ENCODE data around the gene CNOT4.

The CNOT4 gene

GRCh38 chr7:135409845-135410542, 99.9 kb downstream of the CNOT4 start:
- no peak overlapping the region for H3K4me3 ChIP-seq (ENCODE audit: low read depth, low read length)
- TF ChIP-seq CTCF (IDR thresholded peaks at IDR 0.05; ENCODE audit: borderline replicate concordance, insufficient read depth, low read depth, low read length), result no peak

- no peak for TF ChIP-seq CTCF (IDR thresholded peaks at IDR 0.05; ENCODE audit: borderline replicate concordance, insufficient read depth, low read depth, low read length)
- no peak overlapping the region for H3K4me3 ChIP-seq (ENCODE audit: low read depth, low read length)
Observed at GRCh38 chr7:135407884-135408283, 102.0 kb downstream of the CNOT4 start.

- no peak for TF ChIP-seq CTCF (IDR thresholded peaks at IDR 0.05; ENCODE audit: borderline replicate concordance, insufficient read depth, low read depth, low read length)
- H3K4me3 ChIP-seq (ENCODE audit: low read depth, low read length), result no peak overlapping the region
Observed at GRCh38 chr7:135406918-135407317, 103.0 kb downstream of the CNOT4 start.

GRCh38 chr7:135405969-135406368, 103.9 kb downstream of the CNOT4 start:
- no peak for TF ChIP-seq CTCF (IDR thresholded peaks at IDR 0.05; ENCODE audit: borderline replicate concordance, insufficient read depth, low read depth, low read length)
- H3K4me3 ChIP-seq (ENCODE audit: low read depth, low read length), result no peak overlapping the region

GRCh38 chr7:135403302-135403701, 106.6 kb downstream of the CNOT4 start:
- no peak for TF ChIP-seq CTCF (IDR thresholded peaks at IDR 0.05; ENCODE audit: borderline replicate concordance, insufficient read depth, low read depth, low read length)
- H3K4me3 ChIP-seq (ENCODE audit: low read depth, low read length), result no peak overlapping the region

GRCh38 chr7:135397689-135398088, 112.2 kb downstream of the CNOT4 start:
- no peak for TF ChIP-seq CTCF (IDR thresholded peaks at IDR 0.05; ENCODE audit: borderline replicate concordance, insufficient read depth, low read depth, low read length)
- no peak overlapping the region for H3K4me3 ChIP-seq (ENCODE audit: low read depth, low read length)

- no peak overlapping the region for H3K4me3 ChIP-seq (ENCODE audit: low read depth, low read length)
- no peak for TF ChIP-seq CTCF (IDR thresholded peaks at IDR 0.05; ENCODE audit: borderline replicate concordance, insufficient read depth, low read depth, low read length)
Observed at GRCh38 chr7:135392701-135393100, 117.2 kb downstream of the CNOT4 start.
